H1 (cell line): ENCODE data around the gene OR10A6. TPM values are rescaled to one million over a fixed set of nuclear protein-coding genes. Genes with fewer than 3 reads are reported as not detected.

ENCODE experiments used
- CTCF ChIA-PET: fragments of 300-600 bp; sonication (Branson Sonifier 250); formaldehyde crosslinking; loops from one replicate; lab custom pipeline; 2021; ENCODE audit not compliant: partially characterized antibody; lab: Charles Lee
- POLR2A ChIA-PET: fragments of 300-600 bp; sonication (Branson Sonifier 250); formaldehyde crosslinking; loops from one replicate; lab custom pipeline; 2021; ENCODE audit warnings: inconsistent platforms; ENCODE audit not compliant: partially characterized antibody; lab: Charles Lee
- DNase-seq, 2 experiments: peaks; one replicate each; pipeline versions ENCODE4 v3.0.0 to v3.0.0-alpha.2; 2010 to 2022; ENCODE audit warnings: low spot score in 2 of 2, low read depth in 1 of 2, mixed read lengths in 1 of 2
- FAIRE-seq: peaks from 2 replicates; lab custom pipeline; 2011; peaks lifted over from hg19 to GRCh38; lab: Jason Lieb, UNC
- H2AFZ ChIP-seq: 2 replicates; pipeline ENCODE4 v1.8.1; 2012; ENCODE audit warnings: low read length, inconsistent platforms
- H2AK5ac ChIP-seq: 2 replicates; pipeline ENCODE4 v1.6.1; 2013; ENCODE audit warnings: low read depth, low read length
- H2BK120ac ChIP-seq: replicated peaks from 2 replicates; pipeline ENCODE3; 2013; ENCODE audit warnings: low read depth, low read length, inconsistent platforms
- H2BK12ac ChIP-seq: 2 replicates; pipeline ENCODE4 v1.6.1; 2013; ENCODE audit warnings: low read depth, low read length
- H2BK15ac ChIP-seq: 2 replicates; pipeline ENCODE4 v1.6.1; 2013; ENCODE audit warnings: low read length
- H2BK20ac ChIP-seq: 2 replicates; pipeline ENCODE4 v1.6.1; 2013; ENCODE audit warnings: low read length
- H2BK5ac ChIP-seq: 2 replicates; pipeline ENCODE4 v1.6.1; 2013; ENCODE audit warnings: low read depth, low read length
- H3K14ac ChIP-seq: 2 replicates; pipeline ENCODE4 v1.6.1; 2013; ENCODE audit warnings: inconsistent platforms; ENCODE audit not compliant: insufficient read length
- H3K18ac ChIP-seq: 2 replicates; pipeline ENCODE4 v1.6.1; 2013; ENCODE audit warnings: low read length; ENCODE audit errors: extremely low read depth
- H3K23ac ChIP-seq: 2 replicates; pipeline ENCODE4 v1.6.1; 2013; ENCODE audit warnings: inconsistent platforms; ENCODE audit not compliant: insufficient read length
- H3K23me2 ChIP-seq: 2 replicates; pipeline ENCODE4 v1.6.1; 2013; ENCODE audit warnings: low read depth, low read length
- H3K27ac ChIP-seq: 2 replicates; pipeline ENCODE4 v1.6.1; 2011; ENCODE audit warnings: low read depth, low read length, inconsistent platforms
- H3K27me3 ChIP-seq, 4 experiments: replicated peaks in 1 of 4; 1 replicate in 1 of 4; 2 replicates in 3 of 4; pipeline versions ENCODE4 v1.6.1 to v1.8.1; 2011 to 2013; ENCODE audit warnings: low read length in 3 of 4, mild to moderate bottlenecking in 3 of 4, inconsistent platforms in 2 of 4, mixed read lengths in 2 of 4, moderate library complexity in 1 of 4; ENCODE audit not compliant: control insufficient read depth in 3 of 4, insufficient read depth in 3 of 4; ENCODE audit errors: extremely low read depth in 1 of 4
- H3K36me3 ChIP-seq, 4 experiments: 2 replicates each; pipeline versions ENCODE4 v1.6.1 to v1.8.1; 2011 to 2013; ENCODE audit warnings: mild to moderate bottlenecking in 4 of 4, low read length in 3 of 4, moderate library complexity in 2 of 4, control low read depth in 1 of 4, inconsistent platforms in 1 of 4; ENCODE audit not compliant: insufficient read depth in 4 of 4, control insufficient read depth in 2 of 4
- H3K4ac ChIP-seq: replicated peaks from 2 replicates; pipeline ENCODE3; 2013; ENCODE audit warnings: low read length, low read depth, mixed read lengths, inconsistent platforms; ENCODE audit not compliant: insufficient read length
- H3K4me1 ChIP-seq, 4 experiments: replicated peaks in 1 of 4; 1 replicate in 1 of 4; 2 replicates in 3 of 4; pipeline versions ENCODE4 v1.6.1 to v1.8.1; 2011 to 2013; ENCODE audit warnings: low read length in 3 of 4, inconsistent platforms in 2 of 4, mixed read lengths in 1 of 4; ENCODE audit not compliant: insufficient read depth in 4 of 4, control insufficient read depth in 3 of 4
- H3K4me2 ChIP-seq, 2 experiments: 2 replicates each; pipeline versions ENCODE4 v1.6.1 to v1.8.1; 2011 to 2013; ENCODE audit warnings: low read depth in 2 of 2, low read length in 2 of 2, control low read depth in 1 of 2, inconsistent platforms in 1 of 2, mild to moderate bottlenecking in 1 of 2; ENCODE audit not compliant: insufficient read depth in 1 of 2
- H3K4me3 ChIP-seq, 4 experiments: fragments of 200-600, 300-600 bp in 1 of 4; sonication (generic), shearing (Covaris generic), sonication (Bioruptor Twin) in 1 of 4; 2 replicates each; pipeline versions ENCODE4 v1.5.1 to v1.8.1; 2011 to 2016; ENCODE audit warnings: low read length in 4 of 4, low read depth in 3 of 4, control low read depth in 2 of 4, inconsistent platforms in 2 of 4, mild to moderate bottlenecking in 2 of 4, mixed read lengths in 1 of 4, moderate library complexity in 1 of 4; ENCODE audit not compliant: insufficient read depth in 2 of 4; ENCODE audit errors: extremely low read depth in 1 of 4
- H3K56ac ChIP-seq: replicated peaks from 2 replicates; pipeline ENCODE3; 2013; ENCODE audit warnings: low read depth, mild to moderate bottlenecking, mixed read lengths, low read length, inconsistent platforms; ENCODE audit not compliant: insufficient read length
- H3K79me1 ChIP-seq: 2 replicates; pipeline ENCODE4 v1.6.1; 2013; ENCODE audit warnings: low read depth, low read length, control low read depth
- H3K79me2 ChIP-seq, 2 experiments: 2 replicates each; pipeline versions ENCODE4 v1.6.1 to v1.8.1; 2012 to 2013; ENCODE audit warnings: low read length in 2 of 2, mild to moderate bottlenecking in 2 of 2, inconsistent platforms in 1 of 2; ENCODE audit not compliant: insufficient read depth in 2 of 2, control insufficient read depth in 1 of 2
- H3K9ac ChIP-seq, 4 experiments: replicated peaks in 1 of 4; 1 replicate in 1 of 4; 2 replicates in 3 of 4; pipeline versions ENCODE4 v1.6.1 to v1.8.1; 2011 to 2013; ENCODE audit warnings: low read depth in 3 of 4, low read length in 3 of 4, control low read depth in 2 of 4, mild to moderate bottlenecking in 2 of 4, moderate library complexity in 2 of 4, inconsistent platforms in 1 of 4; ENCODE audit errors: extremely low read depth in 1 of 4
- H3K9me3 ChIP-seq, 2 experiments: 2 replicates each; pipeline versions ENCODE4 v1.6.1 to v1.8.1; 2012 to 2013; ENCODE audit warnings: mild to moderate bottlenecking in 2 of 2, moderate library complexity in 2 of 2, control low read depth in 1 of 2, inconsistent platforms in 1 of 2, low read depth in 1 of 2, low read length in 1 of 2, mixed read lengths in 1 of 2; ENCODE audit not compliant: insufficient read depth in 2 of 2
- H4K20me1 ChIP-seq, 2 experiments: replicated peaks in 1 of 2; 2 replicates each; pipeline versions ENCODE3 to v1.8.1; 2011 to 2013; ENCODE audit warnings: inconsistent platforms in 2 of 2, low read length in 2 of 2, mild to moderate bottlenecking in 1 of 2; ENCODE audit not compliant: insufficient read depth in 2 of 2, control insufficient read depth in 1 of 2
- H4K5ac ChIP-seq: 2 replicates; pipeline ENCODE4 v1.6.1; 2013; ENCODE audit warnings: low read length, low read depth, mixed read lengths, inconsistent platforms; ENCODE audit not compliant: insufficient read length
- H4K8ac ChIP-seq: 2 replicates; pipeline ENCODE4 v1.8.0; 2013; ENCODE audit warnings: mild to moderate bottlenecking, moderate library complexity, low read length, inconsistent platforms; ENCODE audit not compliant: insufficient read depth; ENCODE audit errors: extremely low read depth
- H4K91ac ChIP-seq: replicated peaks from 2 replicates; pipeline ENCODE3; 2013; ENCODE audit warnings: low read length, mixed read lengths, inconsistent platforms; ENCODE audit not compliant: insufficient read length
- HDAC6 ChIP-seq: IDR thresholded peaks from one replicate; pipeline ENCODE4 v1.7.1; 2012; ENCODE audit warnings: low read depth, mild to moderate bottlenecking, inconsistent platforms, low read length, moderate library complexity
- KDM1A ChIP-seq: fragments of 200-600, 300-600 bp; sonication (generic); IDR thresholded peaks from 2 replicates; pipeline ENCODE4 v1.7.1; 2016; ENCODE audit warnings: mild to moderate bottlenecking, low read length, borderline replicate concordance
- RAD21 ChIP-seq, 2 experiments: IDR thresholded peaks in 1 of 2; conservative IDR thresholded peaks in 1 of 2; 2 replicates each; pipeline ENCODE4 v1.6.1; 2011; ENCODE audit warnings: low read depth in 2 of 2, low read length in 2 of 2, improper control_type of control experiment in 1 of 2, inconsistent platforms in 1 of 2, mild to moderate bottlenecking in 1 of 2, moderate library complexity in 1 of 2
- RNF2 ChIP-seq: fragments of 200-900, 300-1000 bp; sonication (generic); IDR thresholded peaks from 2 replicates; pipeline ENCODE4 v1.7.1; 2016; ENCODE audit warnings: borderline replicate concordance, low read depth, mild to moderate bottlenecking, antibody characterized with exemption, low read length; ENCODE audit not compliant: poor library complexity, severe bottlenecking; ENCODE audit errors: missing control alignments
- whole genome bisulfite sequencing, 2 experiments: shearing (Covaris generic) in 1 of 2; methylation state at CpG; one replicate each; pipeline versions ENCODE4 v1.1.6 to v1.1.7; 2013 to 2015; ENCODE audit warnings: low lambda C conversion rate in 2 of 2, mixed read lengths in 2 of 2, inconsistent platforms in 1 of 2, low coverage in 1 of 2, missing lambda C conversion rate in 1 of 2; ENCODE audit not compliant: insufficient replicate concordance in 2 of 2, insufficient coverage in 1 of 2, insufficient read length in 1 of 2; ENCODE audit errors: extremely low coverage in 1 of 2, missing lambda C conversion rate in 1 of 2; 5-methylcytosine and 5-hydroxymethylcytosine counted together
- polyA plus RNA-seq, 7 experiments: library from polyadenylated mRNA; depleted of rRNA in 3 of 7; stranded (reverse) in 5 of 7; unstranded in 2 of 7; fragments of >200 nt in 5 of 7; fragments of 200-250 nt in 2 of 7; gene quantifications; 1 replicate in 5 of 7; 2 replicates in 1 of 7; 4 replicates in 1 of 7; pipeline versions ENCODE4 v1.2.1 to v1.2.3, GENCODE V29; 2011 to 2013; ENCODE audit warnings: missing spikeins in 2 of 7, mixed read lengths in 2 of 7
- total RNA-seq: library from RNA; stranded (reverse); fragmentation: NEBNext Ultra II Directional; extraction: Animal tissue kit (Norgen Biotek cat#: 25700); gene quantifications from 2 replicates; pipeline ENCODE4 v1.2.1, GENCODE V29; 2021

Gene OR10A6
- total and polyA plus RNA-seq, 2 of the 8 experiments (the other 6 are each of a cell fraction or from before 2014, with no cell fraction given), result not detected

DNA sequence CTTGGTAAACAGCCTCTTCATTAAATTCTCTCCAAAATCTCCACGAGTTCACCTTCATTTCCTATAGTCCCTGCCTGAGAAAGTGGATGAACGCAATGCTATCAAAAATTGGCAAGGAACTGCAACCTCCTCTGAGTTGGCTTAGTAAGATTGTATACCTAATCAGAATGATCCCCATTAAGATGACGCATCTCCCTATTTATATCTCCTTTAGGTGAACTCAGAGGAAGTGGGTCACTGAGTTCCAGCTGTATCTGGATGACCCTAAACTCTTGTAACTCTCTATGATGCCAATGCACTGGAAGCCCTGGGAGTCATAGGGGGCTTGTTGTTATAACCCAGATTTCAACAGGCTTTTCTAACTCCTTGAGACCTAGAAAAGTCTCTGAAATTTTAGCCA lies 48.2 kb downstream of the OR10A6 start:
- Histone ChIP-seq H3K36me3 (no peaks in the 10 kb centered on the region), H3K9ac (no peak overlapping the region), H2BK12ac (no peak overlapping the region), H3K79me1 (no peaks in the 10 kb centered on the region), H3K79me2 (no peaks in the 10 kb centered on the region), H2BK15ac (no peak overlapping the region), H3K27ac (no peak overlapping the region), H3K27me3 (no peaks in the 10 kb centered on the region), H4K20me1 (no peaks in the 10 kb centered on the region), H3K56ac (no peak overlapping the region), H2AK5ac (no peak overlapping the region), H2BK120ac (no peak overlapping the region), H3K9me3 (no peaks in the 10 kb centered on the region), H3K4me2 (no peak overlapping the region), H3K4me1 (no peaks in the 10 kb centered on the region), H3K4ac (no peak overlapping the region), H2BK20ac (no peak overlapping the region), H3K14ac (no peak overlapping the region), H2AFZ (no peak overlapping the region), H3K18ac (no peak overlapping the region), H4K91ac (no peak overlapping the region), H3K23ac (no peak overlapping the region), H2BK5ac (no peak overlapping the region), H4K5ac (no peak overlapping the region), H3K23me2 (no peaks in the 10 kb centered on the region), H4K8ac (no peak overlapping the region), H3K4me3 (no peak overlapping the region)
- DNase-seq (no peak), FAIRE-seq (no peak)
- TF ChIP-seq KDM1A (no peak), RAD21 (IDR thresholded peaks at IDR 0.05 in 1 of 2, conservative IDR thresholded peaks at IDR 0.05 in 1 of 2; ENCODE audit: low read depth in 2 of 2, low read length in 2 of 2) (no peak), HDAC6 (no peak), RNF2 (no peak)
- ChIA-PET POLR2A (no interaction called here), CTCF (interaction anchor here (2.8 kb wide), 1 partner anchor 10 kb away, joined by 19 read pairs; no protein-coding TSS in a partner anchor)
- WGBS, 2 experiments, result 90% methylated on average over 3 of the region's 3 CpGs; no CpG with 5 or more reads in 1 of the 2 experiments
